HG02571 (cell line): Measurements from ENCODE around the gene ZNF883.
"Not testable (repeated sequence)": the region's sequence is repeated elsewhere in the genome, so short reads cannot be mapped to it uniquely, and the experiment has no call there.

Experiments used
- ATAC-seq: cut with Tn5 transposase; IDR thresholded peaks from one replicate; pipeline ENCODE4 v1.9.1; 2021; ENCODE audit warnings: mild to moderate bottlenecking, moderate library complexity; ENCODE audit not compliant: unreplicated experiment

Gene ZNF883

GRCh38 chr9:113011911-113012381 lies at the start of gene ZNF883:
Gene ZNF883, minus strand, starts transcription at chr9:113012192.
- ATAC-seq, result no peak

- ATAC-seq, result not testable (repeated sequence)
Measured at GRCh38 chr9:113061072-113061850, 49.3 kb upstream of the ZNF883 start.

DNA sequence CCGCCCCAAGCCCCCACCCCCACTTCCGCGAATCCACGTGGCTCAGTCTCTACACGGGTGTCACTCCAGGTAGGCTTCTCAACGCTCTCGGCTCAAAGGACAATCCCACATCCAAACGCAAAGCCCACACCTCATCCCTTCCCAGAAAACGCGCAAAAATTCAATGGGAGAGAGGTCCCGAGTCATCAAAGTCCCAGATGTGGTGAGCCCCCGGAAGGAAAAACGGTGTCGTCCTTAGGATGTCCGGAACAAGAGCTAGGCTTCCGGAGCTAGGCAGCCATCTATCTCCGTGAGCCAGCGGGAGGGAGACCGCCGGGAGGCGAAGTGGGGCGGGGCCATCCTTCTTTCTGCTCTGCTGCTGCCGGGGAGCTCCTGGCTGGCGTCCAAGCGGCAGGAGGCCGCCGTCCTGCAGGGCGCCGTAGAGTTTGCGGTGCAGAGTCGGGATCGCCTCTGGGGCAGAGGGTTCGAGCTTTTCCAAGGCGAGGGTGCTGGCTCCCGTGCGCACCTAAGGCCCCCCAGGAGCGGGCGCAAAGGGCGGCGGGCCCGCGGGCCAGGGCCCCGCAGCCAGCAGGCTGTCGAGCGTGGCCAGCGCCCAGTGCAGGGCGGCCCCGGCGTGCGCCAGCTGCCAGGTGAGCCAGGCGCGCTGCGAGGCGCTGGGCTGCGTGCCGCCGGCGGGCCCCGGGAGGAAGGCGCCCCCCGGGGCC lies 47.7 kb upstream of the ZNF883 start:
- ATAC-seq, result not testable (repeated sequence)

GRCh38 chr9:113057193-113057592 lies 45.2 kb upstream of the ZNF883 start:
- no peak for ATAC-seq

- no peak for ATAC-seq
Measured at GRCh38 chr9:113056191-113057106, 44.5 kb upstream of the ZNF883 start, which contains the start of gene ZFP37. Gene ZFP37, minus strand, starts transcription at chr9:113056724. Its CDS starts 36 bp downstream, at chr9:113056688.

GRCh38 chr9:113042884-113043657 lies 31.1 kb upstream of the ZNF883 start:
- no peak for ATAC-seq

DNA sequence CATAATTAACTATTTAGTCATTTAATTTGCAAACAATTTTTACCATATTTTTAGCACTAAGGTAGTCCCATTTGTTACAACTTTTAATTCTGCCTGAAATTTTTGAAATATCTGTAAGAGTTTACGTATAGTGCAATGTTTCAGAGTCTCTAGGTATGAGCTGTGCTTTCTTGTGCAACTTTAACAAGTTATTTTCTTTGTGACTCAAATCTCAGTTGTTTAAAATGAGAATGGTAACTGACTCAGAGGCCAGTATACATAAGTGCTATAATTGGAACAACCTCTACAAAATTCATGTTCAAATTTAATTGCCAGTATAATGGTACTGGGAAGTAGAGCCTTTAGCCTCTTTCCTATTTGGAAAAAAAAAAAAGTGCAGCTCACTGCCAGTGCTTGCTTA lies 14.2 kb upstream of the ZNF883 start:
- no peak for ATAC-seq

DNA sequence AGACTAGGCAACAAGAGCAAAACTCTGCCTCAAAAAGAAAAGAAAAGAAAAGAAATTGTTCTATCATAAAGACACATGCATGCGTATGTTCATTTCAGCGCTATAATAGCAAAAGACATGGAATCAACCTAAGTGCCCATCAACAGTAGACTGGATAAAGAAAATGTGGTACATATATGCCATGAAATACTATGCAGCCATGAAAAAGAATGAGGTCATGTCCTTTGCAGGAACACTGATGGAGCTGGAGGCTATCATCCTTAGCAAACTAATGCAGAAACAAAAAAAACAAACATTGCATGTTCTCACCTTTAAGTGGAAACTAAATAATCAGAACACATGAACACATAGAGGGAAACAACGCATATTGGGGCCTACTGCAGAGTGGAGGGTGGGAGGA lies 6.3 kb upstream of the ZNF883 start:
- no peak for ATAC-seq

DNA sequence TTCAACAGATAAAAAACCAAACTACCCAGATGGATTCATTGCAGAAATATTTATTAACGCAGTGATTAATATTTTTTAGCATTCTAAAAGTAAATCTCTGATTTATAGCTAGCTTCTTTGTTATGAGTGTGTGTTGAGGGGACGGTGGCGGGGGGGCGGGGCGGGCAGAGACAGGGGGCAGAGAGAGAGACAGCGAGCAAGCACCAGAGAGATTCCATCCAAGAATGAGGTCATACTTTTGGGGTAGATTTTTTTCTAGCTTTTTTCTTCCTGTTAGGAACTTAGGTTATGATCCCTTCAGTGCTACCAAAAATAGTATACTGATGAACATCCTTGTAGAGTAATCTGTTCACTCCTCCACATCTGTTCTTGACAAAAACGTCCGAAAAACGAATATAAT lies 500 bp upstream of the ZNF883 start:
- no peak for ATAC-seq

- ATAC-seq, result no peak
Measured at GRCh38 chr9:113005777-113006176, 6.2 kb downstream of the ZNF883 start.

DNA sequence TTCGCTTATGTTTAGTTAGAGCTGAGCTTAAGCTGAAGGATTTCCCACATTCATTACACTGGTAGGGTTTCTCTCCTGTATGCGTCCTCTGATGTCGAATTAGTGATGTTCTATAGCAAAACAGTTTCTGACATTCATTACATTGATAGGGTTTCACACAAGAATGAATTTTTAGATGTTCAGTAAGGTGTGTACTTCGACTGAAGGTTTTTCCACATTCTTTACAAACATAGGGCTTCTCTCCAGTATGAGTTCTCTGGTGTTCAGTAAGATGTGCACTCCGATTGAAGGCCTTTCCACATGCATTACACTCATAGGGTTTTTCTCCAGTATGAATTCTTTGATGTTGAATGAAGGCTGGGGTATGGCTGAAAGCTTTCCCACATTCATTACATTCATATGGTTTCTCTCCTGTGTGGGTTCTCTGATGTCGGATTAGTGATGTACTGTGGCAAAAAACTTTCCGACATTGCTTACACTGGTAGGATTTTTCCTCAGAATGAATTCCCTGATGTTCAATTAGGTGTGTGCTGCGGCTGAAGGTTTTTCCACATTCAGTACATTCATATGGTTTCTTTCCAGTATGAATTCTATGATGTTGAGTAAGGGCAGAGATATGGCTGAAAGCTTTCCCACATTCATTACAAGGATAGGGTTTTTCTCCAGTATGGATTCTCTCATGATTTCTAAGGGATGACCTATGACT lies 14.6 kb downstream of the ZNF883 start:
- no peak for ATAC-seq

DNA sequence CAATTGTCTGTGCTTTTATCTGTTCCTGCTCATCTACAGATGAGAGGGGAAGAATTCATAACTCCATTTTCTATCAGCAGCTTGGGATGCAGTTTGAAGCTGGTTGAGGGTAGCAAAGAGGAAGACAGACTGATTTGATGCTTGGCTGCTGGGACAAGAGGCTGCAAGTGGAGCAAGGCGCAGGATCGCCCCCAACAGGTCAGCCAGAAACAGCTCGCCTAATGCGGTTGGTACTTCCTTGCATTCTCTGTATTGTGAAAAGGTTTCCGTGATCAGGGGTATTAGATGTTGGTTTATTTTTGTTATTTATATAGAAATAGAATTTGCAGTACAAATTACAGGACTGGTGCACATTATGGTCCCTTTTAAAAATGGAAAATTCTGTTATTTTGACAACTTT lies 40.6 kb downstream of the ZNF883 start:
- no peak for ATAC-seq

- ATAC-seq, result no peak
Measured at GRCh38 chr9:112970939-112971338, 41.1 kb downstream of the ZNF883 start.

DNA sequence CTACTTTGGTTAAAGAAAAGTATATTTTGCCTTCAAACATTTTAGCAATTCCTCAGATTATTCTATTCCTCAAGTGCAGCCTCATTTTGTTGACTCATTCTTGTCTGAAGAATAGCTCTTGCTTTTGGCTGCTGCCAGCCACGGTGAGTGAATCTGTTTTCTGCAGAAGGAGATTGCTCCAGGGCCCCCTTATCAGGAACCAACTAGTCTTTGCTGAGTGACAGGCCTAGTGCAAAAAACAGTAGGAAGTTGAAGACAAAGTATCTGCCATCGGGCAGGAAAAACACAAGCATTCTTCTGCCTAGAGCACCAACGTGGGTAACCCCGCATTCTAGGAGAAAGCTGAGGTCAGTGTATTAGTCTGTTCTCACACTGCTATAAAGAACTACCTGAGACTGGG lies 42.3 kb downstream of the ZNF883 start:
- no peak for ATAC-seq

- ATAC-seq, result no peak
Measured at GRCh38 chr9:112955550-112955949, 56.4 kb downstream of the ZNF883 start.

DNA sequence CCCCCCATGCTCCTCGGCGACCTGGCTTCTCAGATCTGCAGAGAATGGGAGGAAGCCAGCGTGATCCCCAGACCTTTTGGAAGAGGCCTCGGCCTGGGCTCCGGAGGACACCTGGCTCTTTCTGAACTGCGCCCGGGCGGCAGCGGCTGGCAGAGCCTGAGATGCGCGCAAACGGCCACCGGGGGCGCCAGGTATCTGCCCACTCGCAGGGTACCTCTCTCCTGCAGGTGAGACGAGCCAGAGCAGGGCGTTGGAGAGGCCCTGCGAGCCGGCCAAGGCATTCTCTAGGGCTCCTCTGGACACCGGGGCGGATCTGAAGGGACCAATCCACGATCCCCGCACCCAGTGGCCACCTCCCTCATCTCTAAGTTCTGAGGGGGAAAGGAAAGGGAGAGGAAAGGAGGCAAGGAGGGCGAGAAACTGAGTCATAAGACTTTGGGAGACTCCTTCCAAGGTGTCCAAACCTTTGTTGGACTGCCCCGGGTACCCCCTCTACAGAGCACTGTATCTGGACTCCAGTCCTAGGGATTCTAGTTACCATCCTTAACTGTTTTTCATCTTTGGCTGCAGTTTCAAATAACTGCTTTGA lies 66.3 kb downstream of the ZNF883 start:
- ATAC-seq, result no peak

DNA sequence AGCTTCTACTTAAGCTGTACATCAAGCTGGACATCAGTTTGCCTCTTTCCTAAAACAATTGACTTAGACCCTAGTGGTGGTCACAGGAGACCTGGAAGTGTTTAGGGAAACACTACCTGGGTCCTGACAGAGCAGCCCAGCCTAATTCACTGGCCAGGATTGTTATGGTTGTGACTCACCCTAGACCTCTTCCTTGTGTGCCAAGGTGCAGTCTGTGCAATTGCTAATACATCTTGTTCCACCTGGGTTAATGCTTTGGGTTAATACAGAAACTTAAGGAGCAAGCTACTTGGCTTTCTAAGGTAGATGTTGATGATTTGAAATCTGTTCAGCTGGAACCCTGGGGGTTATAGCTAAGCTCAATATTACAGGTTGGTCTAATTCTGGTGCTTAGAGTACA lies 72.6 kb downstream of the ZNF883 start:
- ATAC-seq, result no peak

DNA sequence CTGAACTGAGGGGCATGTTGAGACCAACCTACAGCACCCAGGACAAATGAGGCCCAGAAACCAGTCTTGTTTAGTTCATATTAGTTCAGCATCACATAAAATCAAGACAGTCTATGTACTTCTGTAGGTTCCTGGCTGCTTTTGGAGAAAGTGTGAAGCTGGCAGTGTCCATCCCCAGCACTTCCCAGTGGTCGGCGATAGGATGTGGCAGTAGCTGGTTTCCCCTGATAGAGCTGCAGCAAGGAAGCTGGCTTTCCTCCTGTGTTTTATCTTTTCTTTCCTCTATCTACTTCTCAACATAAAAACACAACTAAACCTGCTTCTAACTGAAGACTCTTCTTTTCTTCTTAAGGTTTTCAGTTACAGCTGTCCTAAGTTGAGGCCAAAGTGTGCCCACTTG lies 78.3 kb downstream of the ZNF883 start:
- ATAC-seq, result no peak

- no peak for ATAC-seq
Measured at GRCh38 chr9:112925058-112925641, 86.8 kb downstream of the ZNF883 start.
